Colonic mucosa (tissue), 4 donors: ENCODE data around the gene P2RY6. TPM values are rescaled to one million over a fixed set of nuclear protein-coding genes. Genes with fewer than 3 reads are reported as not detected.

Experiments
- DNase-seq: peaks from one replicate; pipeline ENCODE4 v3.0.0-alpha.2; 2020
- H3K27ac ChIP-seq: fragments of 200-600 bp; one replicate; pipeline ENCODE4 v1.8.0; 2021
- H3K27me3 ChIP-seq: fragments of 200-600 bp; one replicate; pipeline ENCODE4 v1.8.0; 2021
- H3K36me3 ChIP-seq: fragments of 200-600 bp; one replicate; pipeline ENCODE4 v1.8.0; 2021
- H3K4me1 ChIP-seq: fragments of 200-600 bp; one replicate; pipeline ENCODE4 v1.8.0; 2021; ENCODE audit warnings: mild to moderate bottlenecking
- H3K4me3 ChIP-seq: fragments of 200-600 bp; one replicate; pipeline ENCODE4 v1.8.0; 2021
- H3K9ac ChIP-seq, 2 donors: one replicate each; pipeline ENCODE4 v1.7.0; 2013; ENCODE audit warnings: control low read depth in 2 of 2, low read depth in 2 of 2, low read length in 2 of 2
- H3K9me3 ChIP-seq: fragments of 200-600 bp; one replicate; pipeline ENCODE4 v1.8.0; 2021
- intact Hi-C: fragments of 100-400 bp; cut with DNase I; formaldehyde crosslinking; loops from one replicate; pipeline ENCODE4 v1.14.1; 2022
- total RNA-seq, 2 donors: library from RNA; stranded (reverse); fragmentation: NEBNext Ultra II Directional in 1 of 2; extraction: Animal tissue kit (Norgen Biotek cat#: 25700) in 1 of 2; gene quantifications; one replicate each; pipeline ENCODE4 v1.2.1, GENCODE V29; 2021
- TF ChIP-seq, protein P1 (sequence below): fragments of 200-600 bp; IDR thresholded peaks from one replicate; pipeline ENCODE4 v1.8.0; 2022; ENCODE audit warnings: antibody characterized with exemption, mild to moderate bottlenecking
- donor health status: healthy.
- donor health status: DM: no; HTN: no; CAD: no.
- donor health status: DM: no; HTN: no; CAD: no.

Gene P2RY6
- total RNA-seq, 2 donors from 2014 or later = 0.91 to 1.4 TPM

DNA sequence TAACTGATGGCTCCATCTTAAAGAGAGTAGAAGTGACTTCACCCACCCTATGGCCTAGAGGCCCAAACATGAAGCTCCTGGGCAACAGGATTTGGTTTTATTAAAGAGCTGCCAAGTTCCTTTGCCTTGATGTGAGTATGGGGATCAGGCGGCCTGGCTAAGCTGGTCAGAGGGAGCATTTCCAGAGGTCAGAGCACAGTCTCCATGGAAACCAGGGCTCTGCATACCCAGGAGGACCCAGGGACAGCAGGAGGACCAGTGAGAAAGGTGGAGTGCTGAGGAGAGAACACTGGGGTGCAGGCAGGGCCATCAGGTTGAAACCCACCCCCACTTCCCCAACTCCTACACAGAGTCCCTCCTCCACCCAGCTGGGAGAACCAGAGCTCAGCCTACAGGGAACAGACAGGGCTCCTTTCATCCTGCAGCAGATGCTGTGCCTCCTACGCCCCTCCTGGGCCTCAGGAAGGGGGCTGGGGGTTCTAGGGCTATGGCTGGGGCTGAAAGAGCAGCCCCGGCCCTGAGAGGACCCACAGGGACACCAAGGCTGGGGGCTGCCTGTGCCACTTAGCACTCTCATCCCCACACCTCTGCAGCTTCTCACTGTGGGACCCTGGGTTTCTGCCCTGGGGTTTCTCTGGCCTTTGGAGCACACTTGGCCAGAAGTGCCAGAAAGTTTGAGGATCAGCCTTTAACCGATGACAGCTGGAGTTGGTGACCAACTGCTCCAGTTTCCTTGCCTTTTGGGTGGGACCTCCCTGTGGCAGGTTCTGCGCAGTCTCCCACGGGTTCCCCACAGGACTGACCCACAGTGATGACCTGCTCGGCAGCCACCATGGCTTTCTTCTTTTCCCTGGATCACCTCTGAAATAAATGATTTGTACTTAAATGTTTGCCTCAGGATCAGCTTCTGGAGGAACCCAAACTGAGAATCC, 13.8 kb upstream of the P2RY6 start:
- no peak overlapping the region for H3K4me3 ChIP-seq
- no peak for DNase-seq
- intact Hi-C loops = no loop called here
- no peak overlapping the region for H3K9ac ChIP-seq
- no peaks in the 10 kb centered on the region for H3K9me3 ChIP-seq
- H3K4me1 ChIP-seq = no peaks in the 10 kb centered on the region
- H3K27ac ChIP-seq = no peak overlapping the region
- TF ChIP-seq, protein P1, sequence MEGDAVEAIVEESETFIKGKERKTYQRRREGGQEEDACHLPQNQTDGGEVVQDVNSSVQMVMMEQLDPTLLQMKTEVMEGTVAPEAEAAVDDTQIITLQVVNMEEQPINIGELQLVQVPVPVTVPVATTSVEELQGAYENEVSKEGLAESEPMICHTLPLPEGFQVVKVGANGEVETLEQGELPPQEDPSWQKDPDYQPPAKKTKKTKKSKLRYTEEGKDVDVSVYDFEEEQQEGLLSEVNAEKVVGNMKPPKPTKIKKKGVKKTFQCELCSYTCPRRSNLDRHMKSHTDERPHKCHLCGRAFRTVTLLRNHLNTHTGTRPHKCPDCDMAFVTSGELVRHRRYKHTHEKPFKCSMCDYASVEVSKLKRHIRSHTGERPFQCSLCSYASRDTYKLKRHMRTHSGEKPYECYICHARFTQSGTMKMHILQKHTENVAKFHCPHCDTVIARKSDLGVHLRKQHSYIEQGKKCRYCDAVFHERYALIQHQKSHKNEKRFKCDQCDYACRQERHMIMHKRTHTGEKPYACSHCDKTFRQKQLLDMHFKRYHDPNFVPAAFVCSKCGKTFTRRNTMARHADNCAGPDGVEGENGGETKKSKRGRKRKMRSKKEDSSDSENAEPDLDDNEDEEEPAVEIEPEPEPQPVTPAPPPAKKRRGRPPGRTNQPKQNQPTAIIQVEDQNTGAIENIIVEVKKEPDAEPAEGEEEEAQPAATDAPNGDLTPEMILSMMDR = no peak
- no peaks in the 10 kb centered on the region for H3K36me3 ChIP-seq
- H3K27me3 ChIP-seq = no peaks in the 10 kb centered on the region

DNA sequence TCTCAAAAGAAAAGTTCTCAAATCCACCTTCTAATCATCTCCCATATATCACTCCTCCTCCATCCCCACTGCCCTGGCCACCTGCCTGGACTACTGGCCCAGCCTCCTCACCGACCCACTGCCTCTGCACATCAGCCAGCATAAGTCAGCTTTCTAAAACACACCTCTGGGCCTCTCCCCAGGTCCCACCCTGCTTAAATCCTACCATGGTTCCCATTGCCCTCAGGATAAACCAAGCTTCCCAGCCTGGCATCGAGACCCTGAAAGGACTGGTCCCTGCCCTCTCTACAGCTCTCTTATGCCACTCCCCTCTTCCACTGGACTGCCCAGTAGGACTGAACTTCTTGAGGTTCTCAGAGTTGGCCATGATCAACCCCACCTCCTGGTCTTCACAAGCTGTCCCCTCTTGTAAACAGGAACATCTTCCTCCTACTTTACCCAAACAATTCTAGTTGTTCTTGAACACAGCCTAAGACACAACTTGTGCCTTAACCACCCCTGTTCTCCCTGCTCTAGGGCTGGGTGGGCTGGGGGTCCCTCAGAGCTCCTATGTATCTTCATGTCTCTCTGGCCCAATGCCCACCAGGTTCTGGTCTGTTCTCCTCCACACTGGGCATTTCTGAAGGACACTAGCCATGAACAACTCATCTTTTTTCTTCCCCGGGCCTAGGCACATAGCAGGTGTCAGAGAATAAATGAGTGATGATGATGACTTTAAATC, 12.6 kb upstream of the P2RY6 start:
- Histone ChIP-seq H3K27ac (no peak overlapping the region), H3K9me3 (no peaks in the 10 kb centered on the region), H3K4me3 (no peak overlapping the region), H3K4me1 (no peaks in the 10 kb centered on the region), H3K9ac (no peak overlapping the region), H3K27me3 (peaks cover 7% of the 10 kb centered on the region), H3K36me3 (no peaks in the 10 kb centered on the region)
- intact Hi-C loops = no loop called here
- no peak for DNase-seq
- TF ChIP-seq, protein P1 = no peak

DNA sequence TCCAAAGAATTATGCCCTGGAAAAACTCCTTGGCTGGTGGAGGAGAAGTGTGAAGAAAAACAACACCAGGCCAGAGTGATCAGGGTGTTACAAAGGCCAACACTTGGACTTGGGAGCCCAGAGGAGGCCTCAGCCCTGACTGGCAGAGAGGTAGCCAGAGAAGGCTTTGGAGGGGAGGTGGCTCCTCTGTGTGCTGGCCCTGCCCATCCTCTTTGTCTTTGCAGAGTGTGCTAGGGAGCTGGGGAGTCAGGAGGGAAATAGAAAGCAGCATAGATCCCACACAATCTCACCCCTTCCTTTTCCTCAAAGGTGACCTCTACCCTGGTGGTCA, 12.0 kb upstream of the P2RY6 start:
- H3K4me1 ChIP-seq = no peaks in the 10 kb centered on the region

DNA sequence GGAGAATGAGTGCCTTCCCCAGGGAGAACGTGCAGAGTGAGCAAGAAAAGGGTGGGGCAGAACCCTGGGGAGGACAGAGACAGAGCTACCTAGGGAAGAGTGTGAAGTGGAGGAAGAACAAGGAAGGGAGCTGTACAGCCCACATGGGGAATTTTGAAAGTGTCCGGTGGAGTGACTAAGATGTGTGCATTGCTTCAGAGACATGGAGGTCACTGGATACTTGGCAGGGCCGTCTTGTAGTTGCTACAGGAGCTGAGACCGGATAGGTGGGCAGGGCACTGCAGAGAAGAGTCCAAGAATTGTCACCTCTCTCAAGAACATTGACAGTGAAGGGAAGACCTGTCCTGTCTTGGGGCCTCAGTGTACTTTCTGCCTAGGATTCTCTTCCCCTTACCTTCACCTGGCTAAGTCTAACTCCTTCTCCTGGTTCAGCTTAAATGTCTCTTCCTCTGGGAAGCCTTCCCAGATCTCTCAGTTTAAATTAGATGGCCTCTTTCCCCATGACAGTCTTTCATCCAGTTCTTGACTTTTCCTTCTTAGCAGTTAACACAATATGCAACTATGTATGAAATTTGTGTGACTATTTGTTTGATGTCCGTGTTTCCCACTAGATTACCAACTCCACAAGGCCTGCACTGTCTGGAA, 9.2 kb upstream of the P2RY6 start:
- intact Hi-C loops = no loop called here
- no peak overlapping the region for H3K9ac ChIP-seq
- TF ChIP-seq, protein P1 = no peak

More for the DNA sequence above, 12.0 kb upstream of the P2RY6 start:
- Histone ChIP-seq H3K9me3 (no peaks in the 10 kb centered on the region), H3K27ac (no peak overlapping the region), H3K36me3 (no peaks in the 10 kb centered on the region), H3K4me3 (no peak overlapping the region), H3K9ac (no peak overlapping the region), H3K27me3 (peaks cover 7% of the 10 kb centered on the region)
- DNase-seq = no peak
- TF ChIP-seq, protein P1 = no peak
- intact Hi-C loops = no loop called here

DNA sequence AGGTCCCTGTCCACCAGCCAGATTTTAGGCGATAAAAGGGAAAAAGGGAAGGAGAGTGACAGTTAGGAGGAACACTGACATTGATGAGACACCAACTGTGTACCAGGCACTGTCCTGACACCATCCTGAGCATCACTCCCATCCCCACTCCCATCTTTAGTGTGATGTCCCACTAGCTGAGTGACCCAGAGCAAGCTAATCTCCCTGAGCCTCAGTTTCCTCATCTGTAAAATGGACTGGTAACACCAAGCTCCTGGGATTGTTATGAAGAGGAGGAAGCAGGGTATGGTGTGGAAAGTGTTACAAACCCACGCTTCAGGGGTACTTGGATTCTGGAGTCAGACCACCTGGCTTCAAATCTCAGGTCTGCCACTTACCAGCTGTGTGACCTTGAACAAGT, 8.5 kb upstream of the P2RY6 start:
- no peaks in the 10 kb centered on the region for H3K36me3 ChIP-seq
- intact Hi-C loops = no loop called here

More for the DNA sequence above, 9.2 kb upstream of the P2RY6 start:
- DNase-seq = no peak
- Histone ChIP-seq H3K4me1 (no peaks in the 10 kb centered on the region), H3K27ac (no peak overlapping the region), H3K4me3 (no peak overlapping the region), H3K9me3 (no peaks in the 10 kb centered on the region), H3K27me3 (peaks cover 7% of the 10 kb centered on the region), H3K36me3 (no peaks in the 10 kb centered on the region)

More for the DNA sequence above, 8.5 kb upstream of the P2RY6 start:
- no peak overlapping the region for H3K27ac ChIP-seq
- TF ChIP-seq, protein P1 = no peak
- peaks cover 7% of the 10 kb centered on the region for H3K27me3 ChIP-seq
- no peak for DNase-seq
- H3K9ac ChIP-seq = no peak overlapping the region
- no peak overlapping the region for H3K4me3 ChIP-seq
- H3K4me1 ChIP-seq = no peaks in the 10 kb centered on the region
- H3K9me3 ChIP-seq = no peaks in the 10 kb centered on the region
